ENCODE data around the gene PTGER4. TPM values are rescaled to one million over a fixed set of nuclear protein-coding genes. Genes with fewer than 3 reads are reported as not detected.

PTGER4 gene
- total RNA-seq, 3 donors from 2014 or later: 20.5 to 31.5 (median 27.5) TPM

DNA sequence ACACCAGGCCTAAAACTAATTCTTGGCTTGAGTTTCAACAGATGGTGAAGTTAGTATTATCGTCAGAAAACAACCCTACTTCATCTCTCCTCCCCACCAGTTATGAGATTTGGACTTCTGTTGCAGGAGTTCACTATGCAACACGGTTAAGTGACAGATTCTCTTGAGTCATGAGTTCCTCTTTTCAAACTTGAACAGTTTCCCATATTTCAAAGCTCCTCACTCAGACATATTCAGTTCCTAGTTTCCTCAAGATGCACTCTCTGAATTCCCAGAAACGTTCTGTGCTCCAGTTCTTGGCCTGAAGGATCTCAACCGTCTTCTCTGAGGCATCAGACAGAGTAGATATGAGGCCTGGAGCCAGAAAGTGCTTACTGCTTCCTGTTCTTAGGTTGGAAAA, 7.3 kb upstream of the PTGER4 start:
- H3K27ac ChIP-seq: no peak overlapping the region
- no peak overlapping the region for H3K4me3 ChIP-seq
- no peaks in the 10 kb centered on the region for H3K36me3 ChIP-seq
- intact Hi-C loops (cut with DNase I; ENCODE audit: low total_unique reads): no loop called here
- TF ChIP-seq, protein P1, sequence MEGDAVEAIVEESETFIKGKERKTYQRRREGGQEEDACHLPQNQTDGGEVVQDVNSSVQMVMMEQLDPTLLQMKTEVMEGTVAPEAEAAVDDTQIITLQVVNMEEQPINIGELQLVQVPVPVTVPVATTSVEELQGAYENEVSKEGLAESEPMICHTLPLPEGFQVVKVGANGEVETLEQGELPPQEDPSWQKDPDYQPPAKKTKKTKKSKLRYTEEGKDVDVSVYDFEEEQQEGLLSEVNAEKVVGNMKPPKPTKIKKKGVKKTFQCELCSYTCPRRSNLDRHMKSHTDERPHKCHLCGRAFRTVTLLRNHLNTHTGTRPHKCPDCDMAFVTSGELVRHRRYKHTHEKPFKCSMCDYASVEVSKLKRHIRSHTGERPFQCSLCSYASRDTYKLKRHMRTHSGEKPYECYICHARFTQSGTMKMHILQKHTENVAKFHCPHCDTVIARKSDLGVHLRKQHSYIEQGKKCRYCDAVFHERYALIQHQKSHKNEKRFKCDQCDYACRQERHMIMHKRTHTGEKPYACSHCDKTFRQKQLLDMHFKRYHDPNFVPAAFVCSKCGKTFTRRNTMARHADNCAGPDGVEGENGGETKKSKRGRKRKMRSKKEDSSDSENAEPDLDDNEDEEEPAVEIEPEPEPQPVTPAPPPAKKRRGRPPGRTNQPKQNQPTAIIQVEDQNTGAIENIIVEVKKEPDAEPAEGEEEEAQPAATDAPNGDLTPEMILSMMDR (IDR thresholded peaks at IDR 0.05): no peak
- TF ChIP-seq POLR2AphosphoS5 (IDR thresholded peaks at IDR 0.05) (no peak), POLR2A (IDR thresholded peaks at IDR 0.05) (no peak)
- no peak for DNase-seq (ENCODE audit: low spot score in 2 of 2)
- peaks cover 0 to 3% of the 10 kb centered on the region in 2 donors for H3K4me1 ChIP-seq
- no peaks in the 10 kb centered on the region for H3K27me3 ChIP-seq
- H3K9me3 ChIP-seq: no peaks in the 10 kb centered on the region

DNA sequence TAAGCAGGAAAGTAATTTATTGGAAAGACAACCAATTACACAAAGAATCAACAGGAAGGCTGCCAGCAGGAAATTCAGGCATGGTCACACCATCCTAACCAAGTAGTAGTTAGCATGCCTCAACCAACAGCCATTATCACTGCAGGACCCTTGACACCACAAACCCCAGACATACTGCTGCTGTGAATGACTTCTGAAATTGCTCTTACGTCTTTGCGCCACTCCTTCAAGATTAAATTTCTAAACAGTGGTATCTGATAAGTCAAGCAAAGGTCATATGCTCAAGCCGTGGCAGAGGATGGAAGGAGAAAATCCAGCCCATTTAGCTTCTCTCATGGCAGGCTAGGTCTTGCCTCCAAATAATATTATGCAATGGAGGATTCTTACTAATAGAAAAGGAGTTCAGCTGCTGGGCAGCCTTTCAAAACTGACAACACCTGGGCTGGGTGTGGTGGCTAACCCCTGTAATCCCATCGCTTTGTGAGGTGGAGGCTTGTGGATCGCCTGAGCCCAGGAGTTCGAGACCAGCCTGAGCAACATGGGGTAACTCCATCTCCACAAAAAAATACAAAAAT, 5.0 kb upstream of the PTGER4 start:
- Histone ChIP-seq H3K36me3 (no peaks in the 10 kb centered on the region), H3K4me1 (peaks cover 0 to 3% of the 10 kb centered on the region in 2 donors), H3K9me3 (no peaks in the 10 kb centered on the region), H3K27me3 (no peaks in the 10 kb centered on the region), H3K27ac (no peak overlapping the region), H3K4me3 (no peak overlapping the region)
- TF ChIP-seq POLR2A (IDR thresholded peaks at IDR 0.05): no peak
- TF ChIP-seq POLR2AphosphoS5 (IDR thresholded peaks at IDR 0.05): no peak
- TF ChIP-seq, protein P1 (IDR thresholded peaks at IDR 0.05): no peak
- intact Hi-C loops (cut with DNase I; ENCODE audit: low total_unique reads): no loop called here
- DNase-seq (ENCODE audit: low spot score in 2 of 2): no peak

DNA sequence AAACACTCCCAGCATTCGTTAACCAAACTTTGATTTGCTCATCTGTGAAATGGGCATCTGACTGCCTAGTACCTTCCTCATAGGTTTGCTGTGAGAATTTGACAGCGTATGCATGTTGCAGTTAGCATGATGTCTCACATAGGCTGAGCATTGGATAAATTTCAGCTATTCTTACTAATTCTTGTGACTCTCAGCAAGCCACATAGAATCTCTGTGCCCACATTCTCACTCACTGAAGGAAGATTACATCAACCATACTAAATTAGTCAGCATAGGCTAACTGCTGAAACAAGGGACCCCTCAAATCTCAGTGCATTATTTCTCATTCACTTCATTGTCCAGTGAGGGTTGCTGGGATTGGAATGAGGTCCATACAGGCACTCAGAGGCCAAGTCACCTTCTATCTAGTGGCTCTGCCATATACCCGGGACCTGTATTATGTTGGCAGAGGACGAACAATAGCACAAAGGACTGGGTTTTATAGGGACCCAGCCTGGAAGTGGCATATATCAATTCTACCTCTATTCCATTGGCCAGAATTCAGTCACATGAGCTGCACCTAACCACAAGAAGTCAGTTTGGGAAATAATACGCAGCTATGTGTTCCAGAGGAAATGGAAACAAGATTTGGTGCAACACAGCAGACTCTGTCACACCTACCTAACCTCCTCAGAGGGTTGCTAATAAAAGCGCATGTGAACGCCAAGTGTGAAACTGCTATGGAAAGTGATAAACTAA, 4.2 kb upstream of the PTGER4 start:
- TF ChIP-seq, protein P1 (IDR thresholded peaks at IDR 0.05): no peak
- DNase-seq (ENCODE audit: low spot score in 2 of 2): no peak
- Histone ChIP-seq H3K4me1 (peaks cover 0 to 3% of the 10 kb centered on the region in 2 donors), H3K36me3 (no peaks in the 10 kb centered on the region), H3K4me3 (no peak overlapping the region), H3K27me3 (no peaks in the 10 kb centered on the region), H3K9me3 (no peaks in the 10 kb centered on the region), H3K27ac (no peak overlapping the region)
- intact Hi-C loops (cut with DNase I; ENCODE audit: low total_unique reads): no loop called here

DNA sequence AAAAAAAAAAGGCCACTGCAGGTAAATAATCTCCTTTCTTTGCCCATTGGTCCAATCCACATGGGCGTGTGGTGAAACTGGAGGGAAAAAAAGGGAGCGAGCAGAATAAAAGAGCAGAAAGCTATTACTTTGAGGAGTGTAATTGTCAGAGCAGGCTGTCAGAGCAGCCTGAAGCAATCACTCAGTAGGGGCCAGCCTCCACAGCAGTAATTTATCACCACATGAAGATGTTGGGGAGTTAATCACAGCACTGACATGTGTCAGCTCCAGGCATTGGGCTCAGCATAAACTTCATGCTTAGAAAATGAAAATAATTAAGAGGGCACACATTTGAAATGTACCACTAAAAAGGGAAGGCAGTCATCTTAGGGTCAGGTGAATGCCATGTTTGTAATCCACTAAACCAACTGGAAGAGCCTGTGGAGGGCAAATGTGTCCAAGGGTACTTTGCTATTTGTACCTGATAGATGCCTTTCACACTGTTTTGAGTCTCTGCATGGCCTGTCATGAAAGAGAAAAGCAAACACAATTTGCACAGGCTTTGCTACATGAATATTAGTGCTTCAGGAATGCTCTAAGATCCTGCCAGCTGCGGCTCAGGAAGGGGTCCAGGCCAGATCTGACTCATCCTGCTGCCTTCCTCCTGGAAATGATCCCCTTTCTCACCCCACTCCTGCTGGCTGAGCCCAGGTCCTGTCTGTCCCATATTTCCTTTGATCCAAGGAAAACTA, 2.9 kb upstream of the PTGER4 start:
- Histone ChIP-seq H3K9me3 (no peaks in the 10 kb centered on the region), H3K36me3 (no peaks in the 10 kb centered on the region), H3K27me3 (no peaks in the 10 kb centered on the region), H3K27ac (peak overlapping the region; percentile 17 to 64), H3K4me3 (no peak overlapping the region), H3K4me1 (peaks cover 0 to 3% of the 10 kb centered on the region in 2 donors)
- no peak for DNase-seq (ENCODE audit: low spot score in 2 of 2)
- intact Hi-C loops (cut with DNase I; ENCODE audit: low total_unique reads): no loop called here
- TF ChIP-seq POLR2AphosphoS5 (IDR thresholded peaks at IDR 0.05): no peak
- TF ChIP-seq POLR2A (IDR thresholded peaks at IDR 0.05): no peak
- TF ChIP-seq, protein P1 (IDR thresholded peaks at IDR 0.05): no peak

DNA sequence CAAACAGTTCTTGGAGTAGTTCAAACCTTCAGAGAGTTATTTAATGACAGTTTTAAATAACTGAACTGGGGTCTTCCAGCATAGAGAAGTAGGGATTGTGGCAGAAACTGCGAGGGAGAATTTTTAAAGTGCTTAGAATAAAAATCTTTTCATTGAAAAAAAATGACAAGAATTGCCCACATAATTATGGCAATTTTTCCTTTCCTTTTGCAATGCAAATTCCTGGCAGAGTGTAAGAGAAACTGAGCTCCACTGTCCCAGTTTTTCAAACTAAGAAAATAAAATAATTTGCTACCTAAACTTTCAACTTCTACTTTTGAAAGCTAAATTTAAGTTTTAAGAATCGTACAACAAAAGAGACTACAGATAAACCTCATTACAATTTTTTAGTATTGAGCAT, 2.3 kb upstream of the PTGER4 start:
- Histone ChIP-seq H3K36me3 (no peaks in the 10 kb centered on the region), H3K9me3 (no peaks in the 10 kb centered on the region), H3K4me3 (no peak overlapping the region), H3K4me1 (peaks cover 0 to 3% of the 10 kb centered on the region in 2 donors), H3K27me3 (no peaks in the 10 kb centered on the region), H3K27ac (peak overlapping the region; percentile 17 to 64)
- no peak for DNase-seq (ENCODE audit: low spot score in 2 of 2)
- intact Hi-C loops (cut with DNase I; ENCODE audit: low total_unique reads): no loop called here
- TF ChIP-seq, protein P1 (IDR thresholded peaks at IDR 0.05): no peak
- no peak for TF ChIP-seq POLR2A (IDR thresholded peaks at IDR 0.05)
- TF ChIP-seq POLR2AphosphoS5 (IDR thresholded peaks at IDR 0.05): no peak
